K562 (cell line): ENCODE results near the gene HDAC1. TPM values are rescaled to one million over a fixed set of nuclear protein-coding genes. Genes with fewer than 3 reads are reported as not detected.

Experiments used
- CEBPG ChIP-seq, 3 experiments: fragments of 200-800 bp in 1 of 3; sonication (Bioruptor generic) in 1 of 3; sonication (generic) in 1 of 3; formaldehyde crosslinking in 1 of 3; IDR thresholded peaks in 2 of 3; conservative IDR thresholded peaks in 1 of 3; 2 replicates each; pipeline versions ENCODE4 v1.6.1 to v1.8.0; 2016 to 2022; ENCODE audit warnings: missing compliant biosample characterization in 2 of 3, missing genetic modification characterization in 2 of 3, mild to moderate bottlenecking in 1 of 3, missing genetic modification reagents in 1 of 3
- FOXK2 ChIP-seq, 2 experiments: fragments of 450-650 bp; IDR thresholded peaks in 1 of 2; conservative IDR thresholded peaks in 1 of 2; 2 replicates each; pipeline ENCODE4 v1.6.1; 2016; ENCODE audit warnings: low read depth in 2 of 2, mild to moderate bottlenecking in 1 of 2
- GTF2B ChIP-seq: IDR thresholded peaks from 2 replicates; pipeline ENCODE4 v1.6.1; 2011; ENCODE audit not compliant: insufficient read length; ENCODE audit errors: extremely low read depth
- JUNB ChIP-seq: fragments of 450-650 bp; formaldehyde crosslinking; conservative IDR thresholded peaks from 2 replicates; pipeline ENCODE4 v1.4.0; 2020; ENCODE audit warnings: mild to moderate bottlenecking
- KDM5B ChIP-seq: fragments of 200-600 bp; sonication (generic); IDR thresholded peaks from 2 replicates; pipeline ENCODE4 v1.6.1; 2012; ENCODE audit warnings: low read depth, mild to moderate bottlenecking, moderate library complexity, low read length, control low read depth, inconsistent platforms; ENCODE audit not compliant: insufficient replicate concordance
- LCOR ChIP-seq: sonication (generic); formaldehyde crosslinking; IDR thresholded peaks from 2 replicates; pipeline ENCODE4 v1.8.0; 2022; ENCODE audit warnings: mild to moderate bottlenecking, missing genetic modification reagents
- NBN ChIP-seq: fragments of 450-650 bp; IDR thresholded peaks from 2 replicates; pipeline ENCODE4 v1.6.1; 2016; ENCODE audit warnings: low read depth, mild to moderate bottlenecking
- NCOA2 ChIP-seq, 2 experiments: fragments of 450-650 bp; IDR thresholded peaks; 2 replicates each; pipeline ENCODE4 v1.6.1; 2018; ENCODE audit warnings: mild to moderate bottlenecking in 2 of 2, moderate library complexity in 1 of 2; ENCODE audit not compliant: partially characterized antibody in 2 of 2
- NCOA6 ChIP-seq: fragments of 450-650 bp; IDR thresholded peaks from 2 replicates; pipeline ENCODE4 v1.6.1; 2017; ENCODE audit warnings: mild to moderate bottlenecking
- NFE2L1 ChIP-seq: fragments of 450-650 bp; IDR thresholded peaks from 2 replicates; pipeline ENCODE4 v1.6.1; 2016; ENCODE audit warnings: missing genetic modification characterization, low read depth, mild to moderate bottlenecking, missing compliant biosample characterization, moderate library complexity, borderline replicate concordance
- RNF2 ChIP-seq: sonication (generic); IDR thresholded peaks from 2 replicates; pipeline ENCODE4 v1.6.1; 2016
- TARDBP ChIP-seq: fragments of 450-650 bp; IDR thresholded peaks from 2 replicates; pipeline ENCODE4 v1.6.1; 2016
- THAP7 ChIP-seq: fragments of 250-450 bp; sonication (Bioruptor Pico); IDR thresholded peaks from 2 replicates; pipeline ENCODE4 v1.5.0; 2021
- TRIM25 ChIP-seq: fragments of 450-650 bp; IDR thresholded peaks from 2 replicates; pipeline ENCODE4 v1.7.0; 2016; ENCODE audit warnings: borderline replicate concordance
- XRCC3 ChIP-seq: fragments of 450-650 bp; IDR thresholded peaks from 2 replicates; pipeline ENCODE4 v1.6.1; 2017; ENCODE audit warnings: mild to moderate bottlenecking, moderate library complexity
- YY1 ChIP-seq, 3 experiments: IDR thresholded peaks; 2 replicates each; pipeline ENCODE4 v1.6.1; 2011; ENCODE audit warnings: low read length in 2 of 3, mild to moderate bottlenecking in 2 of 3, moderate library complexity in 2 of 3, borderline replicate concordance in 1 of 3, control low read depth in 1 of 3, low read depth in 1 of 3; ENCODE audit not compliant: insufficient read depth in 3 of 3, insufficient replicate concordance in 2 of 3, control insufficient read depth in 1 of 3, insufficient read length in 1 of 3; ENCODE audit errors: extremely low read depth in 1 of 3
- ZBTB34 ChIP-seq: fragments of 250-450 bp; sonication (Bioruptor Pico); IDR thresholded peaks from 2 replicates; pipeline ENCODE4 v1.8.0; 2021; ENCODE audit warnings: mild to moderate bottlenecking, moderate library complexity
- ZNF133 ChIP-seq: fragments of 250-450 bp; sonication (Bioruptor Pico); IDR thresholded peaks from 2 replicates; pipeline ENCODE4 v1.4.0; 2020; ENCODE audit warnings: mild to moderate bottlenecking
- ZNF354B ChIP-seq: fragments of 250-450 bp; sonication (Bioruptor Pico); IDR thresholded peaks from 2 replicates; pipeline ENCODE4 v1.4.0; 2020
- ZNF511 ChIP-seq: sonication (generic); formaldehyde crosslinking; IDR thresholded peaks from 2 replicates; pipeline ENCODE4 v1.8.0; 2022; ENCODE audit warnings: mild to moderate bottlenecking, missing genetic modification reagents
- ZNF77 ChIP-seq: fragments of 250-450 bp; sonication (Bioruptor Pico); IDR thresholded peaks from 2 replicates; pipeline ENCODE4 v1.5.0; 2020
- ZNF780A ChIP-seq: fragments of 250-450 bp; sonication (Bioruptor Pico); IDR thresholded peaks from 2 replicates; pipeline ENCODE4 v1.5.0; 2021; ENCODE audit warnings: mild to moderate bottlenecking
- polyA plus RNA-seq, 8 experiments: library from polyadenylated mRNA; depleted of rRNA in 4 of 8; stranded (reverse) in 5 of 8; unstranded in 3 of 8; fragments of >200 nt; fragmentation: Nextera tagmentation in 2 of 8; fragmentation: Illumina TruSeq in 1 of 8; extraction: Ambion mirVana in 2 of 8; extraction: Trizol in 1 of 8; gene quantifications; 2 replicates each; pipeline versions ENCODE4 v1.2.1 to v1.2.3, GENCODE V29; 2011 to 2014; ENCODE audit warnings: inconsistent platforms in 1 of 8, missing spikeins in 1 of 8
- total RNA-seq, 7 experiments: library from RNA; depleted of rRNA in 6 of 7; stranded (reverse); fragments of >200 nt in 6 of 7; fragmentation: Illumina TruSeq in 2 of 7; extraction: Trizol in 2 of 7; gene quantifications; 2 replicates each; pipeline versions ENCODE4 v1.2.1 to v1.2.3, GENCODE V29; 2011 to 2021; ENCODE audit warnings: low replicate concordance in 1 of 7

The HDAC1 gene
- total and polyA plus RNA-seq, 9 of the 15 experiments (the other 6 are each of a cell fraction or from before 2014, with no cell fraction given): 169 to 384 (median 193) TPM

- TF ChIP-seq YY1 (IDR thresholded peaks at IDR 0.05; ENCODE audit: borderline replicate concordance in 1 of 3, control insufficient read depth in 1 of 3, extremely low read depth in 1 of 3, insufficient read depth in 3 of 3, insufficient read length in 1 of 3, insufficient replicate concordance in 2 of 3, low read depth in 1 of 3, low read length in 2 of 3): peak in 1 of 3 experiments; percentile 35
- no peak for TF ChIP-seq ZBTB34 (CRISPR knock-in tag)
- no peak for TF ChIP-seq FOXK2 (conservative IDR thresholded peaks at IDR 0.05 in 1 of 2, IDR thresholded peaks at IDR 0.05 in 1 of 2; ENCODE audit: low read depth in 2 of 2)
- no peak; the same call in 1 of the 2 replicates for TF ChIP-seq ZNF511
- TF ChIP-seq NBN: peak; percentile 72; the same call in 1 of the 2 replicates
- no peak for TF ChIP-seq TRIM25
- TF ChIP-seq ZNF354B: no peak
- TF ChIP-seq XRCC3: no peak
- TF ChIP-seq ZNF133 (CRISPR knock-in tag): no peak
- no peak for TF ChIP-seq GTF2B
- no peak for TF ChIP-seq RNF2
- no peak for TF ChIP-seq THAP7
- no peak for TF ChIP-seq NCOA2 (IDR thresholded peaks at IDR 0.05; ENCODE audit: partially characterized antibody in 2 of 2)
- no peak for TF ChIP-seq NCOA6
- TF ChIP-seq LCOR (CRISPR knock-in tag): 0 out of 2 replicates have a peak, but pooled peaks have one; percentile 48
- no peak for TF ChIP-seq CEBPG (CRISPR knock-in tag; IDR thresholded peaks at IDR 0.05)
- TF ChIP-seq CEBPG (tag; conservative IDR thresholded peaks at IDR 0.05 in 1 of 2, IDR thresholded peaks at IDR 0.05 in 1 of 2): no peak
- peak; percentile 62; the same call in 1 of the 2 replicates for TF ChIP-seq TARDBP
- no peak for TF ChIP-seq NFE2L1 (tag)
- TF ChIP-seq ZNF77 (CRISPR knock-in tag): no peak
- TF ChIP-seq KDM5B: no peak
- no peak for TF ChIP-seq ZNF780A (CRISPR knock-in tag)
- TF ChIP-seq JUNB (CRISPR knock-in tag): no peak
Observed at GRCh38 chr1:32247983-32248889, 43.6 kb upstream of the HDAC1 start (continued).
